ENCODE measurements around the gene FALEC.

FALEC gene

GRCh38 chr1:150515328-150516049, at the start of gene FALEC:
Gene FALEC, plus strand, starts transcription at chr1:150515752.
- peak; percentile 83 to 87 for DNase-seq (ENCODE audit: low read depth in 2 of 2)

- no peak for DNase-seq (ENCODE audit: low read depth in 2 of 2)
These were observed 48.6 kb upstream of the FALEC start for GRCh38 chr1:150466964-150467363.

GRCh38 chr1:150469291-150469690, 46.3 kb upstream of the FALEC start:
- no peak for DNase-seq (ENCODE audit: low read depth in 2 of 2)

- no peak for DNase-seq (ENCODE audit: low read depth in 2 of 2)
These were observed 42.9 kb upstream of the FALEC start for GRCh38 chr1:150472601-150473200.

GRCh38 chr1:150473659-150474058, 41.9 kb upstream of the FALEC start:
- no peak for DNase-seq (ENCODE audit: low read depth in 2 of 2)

- no peak for DNase-seq (ENCODE audit: low read depth in 2 of 2)
These were observed 40.7 kb upstream of the FALEC start for GRCh38 chr1:150474869-150475268.

GRCh38 chr1:150476754-150477153, 38.8 kb upstream of the FALEC start:
- no peak for DNase-seq (ENCODE audit: low read depth in 2 of 2)

GRCh38 chr1:150477320-150477719, 38.2 kb upstream of the FALEC start:
- DNase-seq (ENCODE audit: low read depth in 2 of 2) = no peak

- DNase-seq (ENCODE audit: low read depth in 2 of 2) = no peak
These were observed 37.8 kb upstream of the FALEC start for GRCh38 chr1:150477733-150478132.

GRCh38 chr1:150479370-150479769, 36.2 kb upstream of the FALEC start:
- no peak for DNase-seq (ENCODE audit: low read depth in 2 of 2)

GRCh38 chr1:150479927-150480352, 35.6 kb upstream of the FALEC start:
- no peak for DNase-seq (ENCODE audit: low read depth in 2 of 2)

GRCh38 chr1:150484431-150484830, 31.1 kb upstream of the FALEC start:
- DNase-seq (ENCODE audit: low read depth in 2 of 2) = no peak

GRCh38 chr1:150484861-150485260, 30.7 kb upstream of the FALEC start:
- DNase-seq (ENCODE audit: low read depth in 2 of 2) = no peak

GRCh38 chr1:150486966-150487762, 28.4 kb upstream of the FALEC start, which contains the start of gene TARS2:
Gene TARS2, plus strand, starts transcription at chr1:150487419. Its CDS starts 32 bp downstream, at chr1:150487451.
- DNase-seq (ENCODE audit: low read depth in 2 of 2) = peak; percentile 90 to 96

- DNase-seq (ENCODE audit: low read depth in 2 of 2) = no peak
These were observed 27.8 kb upstream of the FALEC start for GRCh38 chr1:150487763-150488115.

GRCh38 chr1:150493175-150493574, 22.4 kb upstream of the FALEC start:
- no peak for DNase-seq (ENCODE audit: low read depth in 2 of 2)

- DNase-seq (ENCODE audit: low read depth in 2 of 2) = no peak
These were observed 17.2 kb upstream of the FALEC start for GRCh38 chr1:150498342-150498741.

- DNase-seq (ENCODE audit: low read depth in 2 of 2) = no peak
These were observed 10.1 kb upstream of the FALEC start for GRCh38 chr1:150505431-150505830.

GRCh38 chr1:150507912-150508864, 7.4 kb upstream of the FALEC start, which contains the start of gene ECM1:
Gene ECM1, plus strand, starts transcription at chr1:150508109. Its CDS starts 101 bp downstream, at chr1:150508210.
- no peak for DNase-seq (ENCODE audit: low read depth in 2 of 2)

- no peak for DNase-seq (ENCODE audit: low read depth in 2 of 2)
These were observed 6.6 kb upstream of the FALEC start for GRCh38 chr1:150508982-150509381.

GRCh38 chr1:150511551-150511950, 4.0 kb upstream of the FALEC start:
- DNase-seq (ENCODE audit: low read depth in 2 of 2) = no peak
